Measurements from ENCODE around the gene COPZ1. TPM values are rescaled to one million over a fixed set of nuclear protein-coding genes. Genes with fewer than 3 reads are reported as not detected.

Gene COPZ1
- total RNA-seq, 4 donors from 2014 or later: 181 to 284 (median 236) TPM

DNA sequence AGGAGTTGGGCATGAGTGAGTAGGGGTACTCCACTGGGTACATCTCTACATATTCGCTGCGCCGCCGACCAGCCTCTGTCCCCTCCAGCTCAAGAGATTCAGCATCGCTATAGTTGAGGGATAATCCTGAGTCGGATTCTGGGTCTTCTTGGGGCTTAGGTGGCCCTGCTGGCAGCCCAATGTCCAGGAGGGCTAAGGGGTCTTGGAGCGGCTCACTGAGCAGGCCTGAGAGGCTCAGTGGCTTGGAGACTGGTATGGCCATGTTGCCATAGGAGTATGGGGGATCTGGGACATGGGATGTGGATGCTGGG, 32.0 kb upstream of the COPZ1 start:
- H3K27me3 ChIP-seq: no peaks in the 10 kb centered on the region
- H3K27ac ChIP-seq: no peak overlapping the region
- no peak for DNase-seq
- WGBS, 2 donors: 95 to 99% methylated on average over 7 of the region's 7 CpGs
- intact Hi-C loops (cut with DNase I): loop anchor here (5.0 kb wide), 2 partner anchors 34 to 69 kb away; partner anchors contain the start of genes COPZ1 and GPR84
- TF ChIP-seq, protein P1, sequence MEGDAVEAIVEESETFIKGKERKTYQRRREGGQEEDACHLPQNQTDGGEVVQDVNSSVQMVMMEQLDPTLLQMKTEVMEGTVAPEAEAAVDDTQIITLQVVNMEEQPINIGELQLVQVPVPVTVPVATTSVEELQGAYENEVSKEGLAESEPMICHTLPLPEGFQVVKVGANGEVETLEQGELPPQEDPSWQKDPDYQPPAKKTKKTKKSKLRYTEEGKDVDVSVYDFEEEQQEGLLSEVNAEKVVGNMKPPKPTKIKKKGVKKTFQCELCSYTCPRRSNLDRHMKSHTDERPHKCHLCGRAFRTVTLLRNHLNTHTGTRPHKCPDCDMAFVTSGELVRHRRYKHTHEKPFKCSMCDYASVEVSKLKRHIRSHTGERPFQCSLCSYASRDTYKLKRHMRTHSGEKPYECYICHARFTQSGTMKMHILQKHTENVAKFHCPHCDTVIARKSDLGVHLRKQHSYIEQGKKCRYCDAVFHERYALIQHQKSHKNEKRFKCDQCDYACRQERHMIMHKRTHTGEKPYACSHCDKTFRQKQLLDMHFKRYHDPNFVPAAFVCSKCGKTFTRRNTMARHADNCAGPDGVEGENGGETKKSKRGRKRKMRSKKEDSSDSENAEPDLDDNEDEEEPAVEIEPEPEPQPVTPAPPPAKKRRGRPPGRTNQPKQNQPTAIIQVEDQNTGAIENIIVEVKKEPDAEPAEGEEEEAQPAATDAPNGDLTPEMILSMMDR (IDR thresholded peaks at IDR 0.05): no peak
- no peak for TF ChIP-seq POLR2A (IDR thresholded peaks at IDR 0.05)
- H3K4me3 ChIP-seq (replicated peaks in 1 of 3): no peak overlapping the region
- H3K36me3 ChIP-seq: no peaks in the 10 kb centered on the region
- peaks cover 5 to 13% of the 10 kb centered on the region in 2 donors for H3K4me1 ChIP-seq
- no peaks in the 10 kb centered on the region for H3K9me3 ChIP-seq

DNA sequence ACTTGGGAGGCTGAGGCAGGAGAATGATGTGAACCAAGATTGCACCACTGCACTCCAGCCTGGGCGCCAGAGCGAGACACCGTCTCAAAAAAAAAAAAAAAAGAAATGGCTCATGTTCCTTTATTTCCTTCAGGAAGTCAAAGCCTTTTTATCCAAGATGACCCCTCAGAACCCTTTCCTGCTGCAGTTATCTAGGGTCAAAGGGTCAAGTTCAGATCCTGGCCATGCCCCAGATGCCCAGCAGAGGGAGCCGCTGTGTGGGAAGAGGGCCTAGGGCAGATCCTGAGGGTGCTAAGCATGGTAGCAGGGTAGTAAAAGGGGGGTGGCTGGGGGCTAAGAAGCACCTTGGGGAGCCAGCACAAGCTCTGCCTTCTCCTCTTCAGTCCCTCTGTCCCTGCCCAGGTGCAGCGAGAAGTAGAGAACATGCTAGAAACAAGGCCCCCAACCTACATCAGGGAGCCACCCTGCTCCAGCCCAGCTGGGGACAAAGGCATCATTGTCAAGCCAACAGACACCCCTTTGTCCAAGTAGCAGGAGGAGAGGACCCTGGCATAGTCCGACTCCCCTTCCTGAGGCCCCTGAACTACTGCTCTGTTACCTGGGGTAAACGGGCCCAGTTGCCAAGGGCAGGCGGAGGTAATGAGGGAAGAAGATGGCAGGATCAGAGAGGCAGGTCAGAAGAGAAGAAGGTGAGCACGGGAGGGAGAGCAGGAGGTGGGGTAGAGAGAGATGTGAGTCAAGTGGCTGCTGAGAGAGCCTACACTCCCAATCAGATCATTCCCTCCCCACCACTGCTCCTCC, 30.6 kb upstream of the COPZ1 start:
- intact Hi-C loops (cut with DNase I): loop anchor here (5.0 kb wide), 2 partner anchors 33 to 68 kb away; partner anchors contain the start of genes COPZ1 and GPR84
- no peak overlapping the region for H3K4me3 ChIP-seq (replicated peaks in 1 of 3)
- no peak overlapping the region for H3K27ac ChIP-seq
- no peaks in the 10 kb centered on the region for H3K36me3 ChIP-seq
- WGBS, 2 donors: 72% methylated on average over 9 of the region's 9 CpGs
- peak; percentile 32 to 47 for DNase-seq
- no peaks in the 10 kb centered on the region for H3K9me3 ChIP-seq
- no peaks in the 10 kb centered on the region for H3K4me1 ChIP-seq
- TF ChIP-seq, protein P1 (IDR thresholded peaks at IDR 0.05): peak; percentile 37 to 74 (median 64)
- no peak for TF ChIP-seq POLR2A (IDR thresholded peaks at IDR 0.05)
- H3K27me3 ChIP-seq: no peaks in the 10 kb centered on the region

DNA sequence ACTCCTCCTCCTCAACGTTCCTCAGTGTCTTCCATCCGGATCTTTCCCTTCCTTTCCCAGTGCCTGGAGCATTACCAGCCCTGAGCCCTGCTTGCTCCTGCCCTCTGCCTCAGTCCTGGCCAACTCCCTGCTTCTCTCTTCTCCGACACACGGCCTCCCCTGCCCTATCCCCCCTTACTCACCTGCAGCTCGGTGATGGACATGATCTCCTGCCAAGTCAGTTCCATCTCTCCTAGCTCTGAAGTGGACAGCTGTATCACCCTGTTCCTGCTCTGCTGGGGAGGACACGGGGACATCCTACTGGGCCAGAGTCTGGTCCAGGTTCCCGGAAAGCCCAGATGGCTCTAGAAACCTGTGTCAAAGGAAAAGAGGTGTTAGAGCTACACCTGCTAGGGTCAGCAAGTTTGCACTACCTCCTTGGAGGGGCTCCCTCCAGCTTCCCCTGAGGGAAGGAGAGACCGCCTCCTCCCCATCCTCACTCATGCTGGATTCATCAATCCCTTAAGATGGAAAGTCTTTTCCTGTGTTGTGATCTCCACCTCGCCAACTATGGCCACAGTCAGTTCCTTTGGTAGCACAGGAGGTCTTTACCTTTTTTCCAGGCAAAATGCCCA, 29.9 kb upstream of the COPZ1 start:
- TF ChIP-seq POLR2A (IDR thresholded peaks at IDR 0.05): no peak
- TF ChIP-seq, protein P1 (IDR thresholded peaks at IDR 0.05): no peak
- no peaks in the 10 kb centered on the region for H3K27me3 ChIP-seq
- H3K4me3 ChIP-seq (replicated peaks in 1 of 3): no peak overlapping the region
- no peaks in the 10 kb centered on the region for H3K9me3 ChIP-seq
- DNase-seq: no peak
- H3K36me3 ChIP-seq: no peaks in the 10 kb centered on the region
- H3K27ac ChIP-seq: no peak overlapping the region
- peaks cover 0 to under 1% of the 10 kb centered on the region in 2 donors for H3K4me1 ChIP-seq
- WGBS, 2 donors: 79 to 84% methylated on average over 9 of the region's 9 CpGs
- intact Hi-C loops (cut with DNase I): loop anchor here (5.0 kb wide), 2 partner anchors 32 to 67 kb away; partner anchors contain the start of genes COPZ1 and GPR84

DNA sequence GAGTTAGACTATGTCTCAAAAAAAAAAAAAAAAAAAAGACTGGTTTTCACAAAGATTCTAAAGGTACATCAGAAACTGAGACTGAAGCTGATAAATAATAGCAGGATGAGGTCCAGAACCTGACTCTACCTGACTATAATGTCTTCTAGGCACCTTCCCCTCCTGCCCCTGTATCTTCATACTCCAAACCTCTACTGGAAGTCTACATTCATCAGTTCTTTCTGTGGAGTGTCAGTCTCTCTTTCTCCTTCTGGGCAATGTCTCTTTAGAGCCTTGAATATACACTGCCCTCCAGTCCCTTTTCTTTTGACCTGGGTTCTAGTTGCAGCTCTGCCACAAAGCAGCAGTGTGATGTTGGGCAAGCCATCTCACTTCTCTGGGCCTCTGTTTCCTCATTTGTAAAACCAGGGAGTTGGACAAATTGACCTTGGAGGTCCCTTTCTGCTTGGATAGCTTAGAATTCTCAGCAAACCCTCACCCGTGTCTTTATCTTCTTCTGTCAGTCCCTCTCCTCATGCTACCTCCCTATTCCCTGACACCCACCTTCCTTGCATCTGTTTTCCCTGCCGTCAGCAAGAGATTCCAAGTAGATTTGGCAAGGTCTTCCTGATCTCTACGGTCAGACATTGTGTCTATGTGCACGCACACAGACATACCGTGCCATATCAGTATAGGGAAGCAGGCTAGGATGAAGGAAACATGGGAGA, 28.4 kb upstream of the COPZ1 start:
- 83 to 88% methylated on average over 5 of the region's 5 CpGs for WGBS, 2 donors
- Histone ChIP-seq H3K4me3 (replicated peaks in 1 of 3) (no peak overlapping the region), H3K27ac (no peak overlapping the region), H3K9me3 (no peaks in the 10 kb centered on the region), H3K36me3 (no peaks in the 10 kb centered on the region), H3K4me1 (peaks cover 7 to 12% of the 10 kb centered on the region in 2 donors), H3K27me3 (no peaks in the 10 kb centered on the region)
- DNase-seq: no peak
- intact Hi-C loops (cut with DNase I): no loop called here
- TF ChIP-seq, protein P1 (IDR thresholded peaks at IDR 0.05): no peak
- TF ChIP-seq POLR2A (IDR thresholded peaks at IDR 0.05): no peak

Data from thyroid gland (tissue), 4 donors.